Measurements from ENCODE around the gene TP53TG5.

DNA sequence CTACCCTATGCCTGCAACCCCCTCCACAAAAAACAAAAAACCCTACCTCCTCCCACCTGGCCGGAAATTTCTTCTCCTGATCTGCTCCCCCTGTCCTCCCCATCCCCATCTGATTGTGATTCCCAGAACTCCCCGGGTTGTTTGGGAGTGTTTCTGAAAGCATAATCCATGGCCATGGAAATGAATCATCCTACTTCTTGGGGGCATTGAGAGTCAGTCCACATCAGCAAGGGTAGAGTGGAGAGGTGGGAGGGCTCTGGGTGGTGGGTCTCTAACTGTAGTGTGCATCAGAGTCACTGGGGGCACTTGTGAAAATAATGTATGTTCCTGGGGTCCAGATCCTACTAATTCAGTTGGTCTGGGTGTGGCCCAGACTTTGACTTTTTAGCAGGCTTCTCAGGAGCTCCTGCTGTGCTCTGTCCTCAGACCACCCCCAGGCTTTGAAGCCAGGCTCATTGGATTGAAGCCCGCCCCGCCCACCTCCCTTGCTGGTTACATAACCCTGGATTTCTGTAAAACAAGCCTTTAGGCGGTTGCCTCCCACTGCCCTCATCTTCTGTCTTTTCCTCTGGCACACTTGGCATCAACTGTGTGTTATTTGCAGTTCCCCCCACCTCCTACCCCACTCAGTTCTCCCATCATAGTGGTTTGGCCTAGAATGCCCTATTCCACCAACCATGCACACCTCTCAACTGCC lies 48.3 kb upstream of the TP53TG5 start:
- TF ChIP-seq, protein P1, sequence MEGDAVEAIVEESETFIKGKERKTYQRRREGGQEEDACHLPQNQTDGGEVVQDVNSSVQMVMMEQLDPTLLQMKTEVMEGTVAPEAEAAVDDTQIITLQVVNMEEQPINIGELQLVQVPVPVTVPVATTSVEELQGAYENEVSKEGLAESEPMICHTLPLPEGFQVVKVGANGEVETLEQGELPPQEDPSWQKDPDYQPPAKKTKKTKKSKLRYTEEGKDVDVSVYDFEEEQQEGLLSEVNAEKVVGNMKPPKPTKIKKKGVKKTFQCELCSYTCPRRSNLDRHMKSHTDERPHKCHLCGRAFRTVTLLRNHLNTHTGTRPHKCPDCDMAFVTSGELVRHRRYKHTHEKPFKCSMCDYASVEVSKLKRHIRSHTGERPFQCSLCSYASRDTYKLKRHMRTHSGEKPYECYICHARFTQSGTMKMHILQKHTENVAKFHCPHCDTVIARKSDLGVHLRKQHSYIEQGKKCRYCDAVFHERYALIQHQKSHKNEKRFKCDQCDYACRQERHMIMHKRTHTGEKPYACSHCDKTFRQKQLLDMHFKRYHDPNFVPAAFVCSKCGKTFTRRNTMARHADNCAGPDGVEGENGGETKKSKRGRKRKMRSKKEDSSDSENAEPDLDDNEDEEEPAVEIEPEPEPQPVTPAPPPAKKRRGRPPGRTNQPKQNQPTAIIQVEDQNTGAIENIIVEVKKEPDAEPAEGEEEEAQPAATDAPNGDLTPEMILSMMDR (optimal IDR thresholded peaks at IDR 0.05 in 1 of 3, IDR thresholded peaks at IDR 0.05 in 1 of 3, conservative IDR thresholded peaks at IDR 0.05 in 1 of 3; ENCODE audit: extremely low read depth in 1 of 3, insufficient read depth in 2 of 3, low read length in 3 of 3): no peak
- TF ChIP-seq EZH2 (IDR thresholded peaks at IDR 0.05; ENCODE audit: low read length): no peak

All from keratinocyte (primary cell).